ENCODE results near the gene CCDC68. TPM values are rescaled to one million over a fixed set of nuclear protein-coding genes. Genes with fewer than 3 reads are reported as not detected.

The CCDC68 gene
- total and polyA plus RNA-seq, 2 donors, result 5.5 to 41.3 TPM

GRCh38 chr18:54923339-54923956 lies 35.8 kb downstream of the CCDC68 start:
- H3K4me1 ChIP-seq (ENCODE audit: insufficient read depth), result no peaks in the 10 kb centered on the region
- H3K36me3 ChIP-seq (ENCODE audit: insufficient read depth), result peaks cover 1% of the 10 kb centered on the region
- no peak overlapping the region for H3K4me3 ChIP-seq (ENCODE audit: low read depth, low read length)
- DNase-seq (ENCODE audit: extremely low spot score), result no peak
- WGBS, result 81% methylated on average over 4 of the region's 4 CpGs
- H3K27ac ChIP-seq (ENCODE audit: low read depth), result no peak overlapping the region

- WGBS, result 93% methylated on average over 6 of the region's 6 CpGs
These were observed 39.8 kb downstream of the CCDC68 start for GRCh38 chr18:54919412-54919811.

GRCh38 chr18:54918060-54918459 lies 41.2 kb downstream of the CCDC68 start:
- Histone ChIP-seq H3K27ac (ENCODE audit: low read depth) (no peak overlapping the region), H3K4me1 (ENCODE audit: insufficient read depth) (no peaks in the 10 kb centered on the region), H3K36me3 (ENCODE audit: insufficient read depth) (no peaks in the 10 kb centered on the region), H3K4me3 (ENCODE audit: low read depth, low read length) (no peak overlapping the region)
- DNase-seq (ENCODE audit: extremely low spot score), result no peak
- 78% methylated on average over 4 of the region's 4 CpGs for WGBS

More at GRCh38 chr18:54919412-54919811, 39.8 kb downstream of the CCDC68 start:
- Histone ChIP-seq H3K4me1 (ENCODE audit: insufficient read depth) (no peaks in the 10 kb centered on the region), H3K27ac (ENCODE audit: low read depth) (no peak overlapping the region), H3K4me3 (ENCODE audit: low read depth, low read length) (no peak overlapping the region), H3K36me3 (ENCODE audit: insufficient read depth) (no peaks in the 10 kb centered on the region)
- DNase-seq (ENCODE audit: extremely low spot score), result no peak

GRCh38 chr18:54916507-54916906 lies 42.8 kb downstream of the CCDC68 start:
- H3K27ac ChIP-seq (ENCODE audit: low read depth), result no peak overlapping the region
- no peaks in the 10 kb centered on the region for H3K4me1 ChIP-seq (ENCODE audit: insufficient read depth)
- H3K36me3 ChIP-seq (ENCODE audit: insufficient read depth), result no peaks in the 10 kb centered on the region
- no peak overlapping the region for H3K4me3 ChIP-seq (ENCODE audit: low read depth, low read length)
- 95% methylated on average over 3 of the region's 3 CpGs for whole genome bisulfite sequencing
- DNase-seq (ENCODE audit: extremely low spot score), result no peak

- no peaks in the 10 kb centered on the region for H3K4me1 ChIP-seq (ENCODE audit: insufficient read depth)
- DNase-seq (ENCODE audit: extremely low spot score), result no peak
- no peak overlapping the region for H3K4me3 ChIP-seq (ENCODE audit: low read depth, low read length)
- WGBS, result 80% methylated on average over 4 of the region's 4 CpGs
- H3K27ac ChIP-seq (ENCODE audit: low read depth), result no peak overlapping the region
- no peaks in the 10 kb centered on the region for H3K36me3 ChIP-seq (ENCODE audit: insufficient read depth)
These were observed 44.4 kb downstream of the CCDC68 start for GRCh38 chr18:54914816-54915215.

GRCh38 chr18:54911551-54911950 lies 47.7 kb downstream of the CCDC68 start:
- no peak overlapping the region for H3K4me3 ChIP-seq (ENCODE audit: low read depth, low read length)
- no peak overlapping the region for H3K27ac ChIP-seq (ENCODE audit: low read depth)
- H3K4me1 ChIP-seq (ENCODE audit: insufficient read depth), result no peaks in the 10 kb centered on the region
- no peak for DNase-seq (ENCODE audit: extremely low spot score)
- H3K36me3 ChIP-seq (ENCODE audit: insufficient read depth), result no peaks in the 10 kb centered on the region
- WGBS, result 86% methylated on average over 2 of the region's 2 CpGs

- H3K27ac ChIP-seq (ENCODE audit: low read depth), result no peak overlapping the region
- no peaks in the 10 kb centered on the region for H3K36me3 ChIP-seq (ENCODE audit: insufficient read depth)
- 73% methylated on average over 6 of the region's 6 CpGs for WGBS
- no peak for DNase-seq (ENCODE audit: extremely low spot score)
- no peak overlapping the region for H3K4me3 ChIP-seq (ENCODE audit: low read depth, low read length)
- H3K4me1 ChIP-seq (ENCODE audit: insufficient read depth), result no peaks in the 10 kb centered on the region
These were observed 48.9 kb downstream of the CCDC68 start for GRCh38 chr18:54910161-54910919.

GRCh38 chr18:54909538-54909937 lies 49.7 kb downstream of the CCDC68 start:
- WGBS, result 86% methylated on average over 11 of the region's 11 CpGs
- no peaks in the 10 kb centered on the region for H3K4me1 ChIP-seq (ENCODE audit: insufficient read depth)
- H3K27ac ChIP-seq (ENCODE audit: low read depth), result no peak overlapping the region
- no peak overlapping the region for H3K4me3 ChIP-seq (ENCODE audit: low read depth, low read length)
- H3K36me3 ChIP-seq (ENCODE audit: insufficient read depth), result no peaks in the 10 kb centered on the region
- no peak for DNase-seq (ENCODE audit: extremely low spot score)

- no peaks in the 10 kb centered on the region for H3K4me1 ChIP-seq (ENCODE audit: insufficient read depth)
- H3K36me3 ChIP-seq (ENCODE audit: insufficient read depth), result no peaks in the 10 kb centered on the region
- H3K4me3 ChIP-seq (ENCODE audit: low read depth, low read length), result no peak overlapping the region
- H3K27ac ChIP-seq (ENCODE audit: low read depth), result no peak overlapping the region
- no peak for DNase-seq (ENCODE audit: extremely low spot score)
- WGBS, result 73% methylated on average over 6 of the region's 6 CpGs
These were observed 52.7 kb downstream of the CCDC68 start for GRCh38 chr18:54906331-54907185.

- Histone ChIP-seq H3K36me3 (ENCODE audit: insufficient read depth) (no peaks in the 10 kb centered on the region), H3K4me3 (ENCODE audit: low read depth, low read length) (no peak overlapping the region), H3K27ac (ENCODE audit: low read depth) (no peak overlapping the region), H3K4me1 (ENCODE audit: insufficient read depth) (no peaks in the 10 kb centered on the region)
- no peak for DNase-seq (ENCODE audit: extremely low spot score)
- WGBS, result 96% methylated on average over 5 of the region's 5 CpGs
These were observed 53.6 kb downstream of the CCDC68 start for GRCh38 chr18:54905629-54906028.

- Histone ChIP-seq H3K4me1 (ENCODE audit: insufficient read depth) (no peaks in the 10 kb centered on the region), H3K4me3 (ENCODE audit: low read depth, low read length) (no peak overlapping the region), H3K27ac (ENCODE audit: low read depth) (no peak overlapping the region), H3K36me3 (ENCODE audit: insufficient read depth) (no peaks in the 10 kb centered on the region)
- DNase-seq (ENCODE audit: extremely low spot score), result no peak
- WGBS, result 93% methylated on average over 2 of the region's 2 CpGs
These were observed 54.7 kb downstream of the CCDC68 start for GRCh38 chr18:54904581-54904980.

GRCh38 chr18:54900290-54900689 lies 59.0 kb downstream of the CCDC68 start:
- Histone ChIP-seq H3K4me1 (ENCODE audit: insufficient read depth) (no peaks in the 10 kb centered on the region), H3K36me3 (ENCODE audit: insufficient read depth) (no peaks in the 10 kb centered on the region), H3K27ac (ENCODE audit: low read depth) (no peak overlapping the region), H3K4me3 (ENCODE audit: low read depth, low read length) (no peak overlapping the region)
- WGBS, result 90% methylated on average over 2 of the region's 2 CpGs
- DNase-seq (ENCODE audit: extremely low spot score), result no peak

GRCh38 chr18:54899500-54899899 lies 59.8 kb downstream of the CCDC68 start:
- H3K4me1 ChIP-seq (ENCODE audit: insufficient read depth), result no peaks in the 10 kb centered on the region
- H3K36me3 ChIP-seq (ENCODE audit: insufficient read depth), result no peaks in the 10 kb centered on the region
- H3K4me3 ChIP-seq (ENCODE audit: low read depth, low read length), result no peak overlapping the region
- no peak for DNase-seq (ENCODE audit: extremely low spot score)
- no peak overlapping the region for H3K27ac ChIP-seq (ENCODE audit: low read depth)

GRCh38 chr18:54888933-54889332 lies 70.3 kb downstream of the CCDC68 start:
- Histone ChIP-seq H3K4me1 (ENCODE audit: insufficient read depth) (no peaks in the 10 kb centered on the region), H3K27ac (ENCODE audit: low read depth) (no peak overlapping the region), H3K36me3 (ENCODE audit: insufficient read depth) (no peaks in the 10 kb centered on the region), H3K4me3 (ENCODE audit: low read depth, low read length) (no peak overlapping the region)
- DNase-seq (ENCODE audit: extremely low spot score), result no peak
- WGBS, result 71% methylated on average over 2 of the region's 2 CpGs
